HEK293 (cell line): ENCODE data around the gene HOXB4.

ENCODE experiments used
- CTCF ChIA-PET: fragments of 350-600 bp; formaldehyde crosslinking; extraction: SDS; loops from one replicate; lab custom pipeline; 2021; ENCODE audit warnings: antibody characterized with exemption; lab: Yijun Ruan, JAX
- POLR2A ChIA-PET: fragments of 300-600 bp; formaldehyde crosslinking; extraction: SDS; loops from one replicate; lab custom pipeline; 2020; ENCODE audit warnings: antibody characterized with exemption, inconsistent platforms; lab: Yijun Ruan, JAX
- H3K27ac ChIP-seq: fragments of 200-500 bp; sonication (Bioruptor generic); 2 replicates; pipeline ENCODE4 v1.5.1; 2014; ENCODE audit warnings: low read depth, low read length, control low read depth, inconsistent platforms; ENCODE audit errors: extremely low read depth
- H3K36me3 ChIP-seq, 2 experiments: fragments of 200-500 bp in 1 of 2; sonication (Bioruptor generic) in 1 of 2; 1 replicate in 1 of 2; 2 replicates in 1 of 2; pipeline ENCODE4 v1.5.1; 2014 to 2017; ENCODE audit warnings: inconsistent platforms in 2 of 2, low read length in 2 of 2; ENCODE audit not compliant: control insufficient read depth in 2 of 2, insufficient read depth in 1 of 2
- H3K4me1 ChIP-seq: fragments of 200-500 bp; sonication (Bioruptor generic); 2 replicates; pipeline ENCODE4 v1.5.1; 2014; ENCODE audit warnings: mild to moderate bottlenecking, low read length, inconsistent platforms; ENCODE audit not compliant: control insufficient read depth, insufficient read depth
- H3K4me3 ChIP-seq: 2 replicates; pipeline ENCODE4 v1.5.1; 2011; ENCODE audit warnings: low read depth, mild to moderate bottlenecking, control low read depth, low read length, moderate library complexity
- H3K9me3 ChIP-seq: fragments of 200-500 bp; sonication (Bioruptor generic); 2 replicates; pipeline ENCODE4 v1.5.1; 2014; ENCODE audit warnings: low read depth, low read length, inconsistent platforms; ENCODE audit not compliant: control insufficient read depth, insufficient read depth
- BCL11B ChIP-seq: fragments of 450-650 bp; formaldehyde crosslinking; IDR thresholded peaks from 2 replicates; pipeline ENCODE4 v1.5.1; 2016; ENCODE audit warnings: low read depth, missing biosample characterization, missing genetic modification characterization
- FEZF1 ChIP-seq: fragments of 450-650 bp; formaldehyde crosslinking; IDR thresholded peaks from 2 replicates; pipeline ENCODE4 v1.5.1; 2016; ENCODE audit warnings: missing biosample characterization, missing genetic modification characterization
- GLIS2 ChIP-seq: fragments of 450-650 bp; formaldehyde crosslinking; IDR thresholded peaks from 2 replicates; pipeline ENCODE4 v1.5.1; 2016; ENCODE audit warnings: missing biosample characterization, missing genetic modification characterization
- HOXA7 ChIP-seq: sonication (generic); formaldehyde crosslinking; IDR thresholded peaks from 2 replicates; pipeline ENCODE4 v1.8.1; 2022; ENCODE audit warnings: missing genetic modification reagents, borderline replicate concordance
- HOXD13 ChIP-seq: sonication (generic); formaldehyde crosslinking; IDR thresholded peaks from 2 replicates; pipeline ENCODE4 v1.8.0; 2022; ENCODE audit warnings: missing genetic modification reagents, borderline replicate concordance
- KLF1 ChIP-seq: fragments of 450-650 bp; formaldehyde crosslinking; IDR thresholded peaks from 2 replicates; pipeline ENCODE4 v1.5.1; 2016; ENCODE audit warnings: missing biosample characterization, missing genetic modification characterization
- KLF7 ChIP-seq: fragments of 450-650 bp; formaldehyde crosslinking; IDR thresholded peaks from 2 replicates; pipeline ENCODE4 v1.5.1; 2016; ENCODE audit warnings: missing biosample characterization, missing genetic modification characterization, borderline replicate concordance
- ZBTB10 ChIP-seq: fragments of 450-650 bp; formaldehyde crosslinking; IDR thresholded peaks from 2 replicates; pipeline ENCODE4 v1.5.1; 2016; ENCODE audit warnings: missing biosample characterization, missing genetic modification characterization
- ZFP41 ChIP-seq: fragments of 450-650 bp; formaldehyde crosslinking; IDR thresholded peaks from 2 replicates; pipeline ENCODE4 v1.5.1; 2016; ENCODE audit warnings: missing biosample characterization, missing genetic modification characterization, borderline replicate concordance
- ZNF121 ChIP-seq: fragments of 450-650 bp; formaldehyde crosslinking; IDR thresholded peaks from 2 replicates; pipeline ENCODE4 v1.5.1; 2016; ENCODE audit warnings: missing biosample characterization, missing genetic modification characterization
- ZNF19 ChIP-seq: fragments of 450-650 bp; formaldehyde crosslinking; IDR thresholded peaks from 2 replicates; pipeline ENCODE4; 2016; ENCODE audit warnings: missing biosample characterization, missing genetic modification characterization, low read depth
- ZNF221 ChIP-seq: fragments of 450-650 bp; formaldehyde crosslinking; IDR thresholded peaks from 2 replicates; pipeline ENCODE4 v1.5.1; 2017; ENCODE audit warnings: missing biosample characterization, missing genetic modification characterization, borderline replicate concordance
- ZNF302 ChIP-seq: fragments of 450-650 bp; formaldehyde crosslinking; IDR thresholded peaks from 2 replicates; pipeline ENCODE4 v1.5.1; 2016; ENCODE audit warnings: missing biosample characterization, missing genetic modification characterization, low read depth
- ZNF398 ChIP-seq: fragments of 450-650 bp; formaldehyde crosslinking; IDR thresholded peaks from 2 replicates; pipeline ENCODE4 v1.5.1; 2017; ENCODE audit warnings: missing biosample characterization, missing genetic modification characterization
- ZNF404 ChIP-seq: fragments of 450-650 bp; formaldehyde crosslinking; IDR thresholded peaks from 2 replicates; pipeline ENCODE4 v1.5.1; 2017; ENCODE audit warnings: missing biosample characterization, missing genetic modification characterization
- ZNF473 ChIP-seq: fragments of 450-650 bp; formaldehyde crosslinking; IDR thresholded peaks from 2 replicates; pipeline ENCODE4 v1.5.1; 2017; ENCODE audit warnings: missing biosample characterization, missing genetic modification characterization
- TF ChIP-seq, protein P1 (sequence below): fragments of 450-650 bp; IDR thresholded peaks from 2 replicates; pipeline ENCODE4 v1.5.1; 2018; ENCODE audit warnings: missing biosample characterization, missing genetic modification characterization
- TF ChIP-seq, protein P2 (sequence below): fragments of 450-650 bp; formaldehyde crosslinking; IDR thresholded peaks from 2 replicates; pipeline ENCODE4 v1.5.1; 2016; ENCODE audit warnings: missing biosample characterization, missing genetic modification characterization, low read depth
- TF ChIP-seq, protein P3 (sequence below): fragments of 450-650 bp; formaldehyde crosslinking; IDR thresholded peaks from 2 replicates; pipeline ENCODE4 v1.5.1; 2016; ENCODE audit warnings: missing biosample characterization, missing genetic modification characterization, borderline replicate concordance
- TF ChIP-seq, protein P4 (sequence below): fragments of 450-650 bp; formaldehyde crosslinking; IDR thresholded peaks from 2 replicates; pipeline ENCODE4 v1.5.1; 2016; ENCODE audit warnings: missing biosample characterization, missing genetic modification characterization

HOXB4 gene

DNA sequence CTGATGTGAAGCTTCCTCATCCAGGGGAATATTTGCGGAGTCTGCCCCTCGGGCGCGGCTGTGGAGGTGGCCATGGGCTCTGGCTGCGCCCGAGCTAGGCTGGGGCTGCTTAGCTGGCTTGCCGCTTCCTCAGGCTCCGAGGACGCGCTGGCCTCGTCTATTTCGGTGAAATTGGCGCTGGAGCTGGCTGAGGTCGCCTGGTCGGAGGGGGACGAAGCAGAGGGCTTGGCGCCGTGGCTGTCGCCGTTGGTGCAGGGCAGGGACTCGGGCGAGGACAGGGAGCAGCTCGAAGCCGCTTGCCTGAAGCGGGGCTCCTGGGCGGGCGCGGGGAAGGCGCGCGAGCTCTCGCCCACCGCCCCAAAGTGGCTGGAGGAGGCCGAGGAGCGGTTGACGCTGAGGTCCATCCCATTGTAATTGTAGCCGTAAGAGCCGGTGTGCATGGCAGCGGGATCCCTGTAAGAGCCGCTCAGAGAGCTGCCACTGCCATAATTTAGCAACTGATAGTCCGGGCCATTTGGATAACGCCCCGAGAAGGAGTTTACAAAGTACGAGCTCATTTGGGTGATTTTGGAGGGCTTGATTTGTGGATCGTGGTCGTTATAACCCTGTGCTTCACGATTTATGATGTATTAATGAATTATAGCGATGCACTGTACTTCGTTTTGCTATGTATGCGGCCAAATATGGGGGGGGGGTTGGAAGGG, 15.1 kb upstream of the HOXB4 start, which contains the start of gene HOXB5:
TSS of gene HOXB5 (minus strand) at position 654 of the 704 bp plus-strand sequence. CDS start at position 557, 97 bp downstream.
- CTCF ChIA-PET = interaction anchor here (0.6 to 6.0 kb wide), 34 partner anchors 10 to 395 kb away, joined by 3 to 52 read pairs (median 6); no protein-coding TSS in a partner anchor
- POLR2A ChIA-PET = interaction anchor here (1.2 to 1.6 kb wide), 3 partner anchors 17 to 46 kb away, joined by 3 to 4 read pairs (median 3); no protein-coding TSS in a partner anchor
- H3K27ac ChIP-seq = peak within 1 kb of the TSS; percentile 78
- no peaks in the 10 kb centered on the region for H3K9me3 ChIP-seq
- peaks cover 5 to 46% of the 10 kb centered on the region in 2 experiments; a peak in 2 of 3 replicates for H3K36me3 ChIP-seq
- peaks cover 28% of the 10 kb centered on the region for H3K4me1 ChIP-seq
- peak within 1 kb of the TSS; percentile 21 for H3K4me3 ChIP-seq
- no peak for TF ChIP-seq ZFP41 (tag by site-specific recombination)
- TF ChIP-seq ZNF19 = no peak
- no peak for TF ChIP-seq ZBTB10 (tag by site-specific recombination)
- TF ChIP-seq ZNF221 (tag by site-specific recombination) = no peak
- no peak for TF ChIP-seq KLF1 (tag by site-specific recombination)
- no peak for TF ChIP-seq ZNF121 (tag by site-specific recombination)
- no peak; the same call in 1 of the 2 replicates for TF ChIP-seq KLF7 (tag by site-specific recombination)
- TF ChIP-seq, protein P1, sequence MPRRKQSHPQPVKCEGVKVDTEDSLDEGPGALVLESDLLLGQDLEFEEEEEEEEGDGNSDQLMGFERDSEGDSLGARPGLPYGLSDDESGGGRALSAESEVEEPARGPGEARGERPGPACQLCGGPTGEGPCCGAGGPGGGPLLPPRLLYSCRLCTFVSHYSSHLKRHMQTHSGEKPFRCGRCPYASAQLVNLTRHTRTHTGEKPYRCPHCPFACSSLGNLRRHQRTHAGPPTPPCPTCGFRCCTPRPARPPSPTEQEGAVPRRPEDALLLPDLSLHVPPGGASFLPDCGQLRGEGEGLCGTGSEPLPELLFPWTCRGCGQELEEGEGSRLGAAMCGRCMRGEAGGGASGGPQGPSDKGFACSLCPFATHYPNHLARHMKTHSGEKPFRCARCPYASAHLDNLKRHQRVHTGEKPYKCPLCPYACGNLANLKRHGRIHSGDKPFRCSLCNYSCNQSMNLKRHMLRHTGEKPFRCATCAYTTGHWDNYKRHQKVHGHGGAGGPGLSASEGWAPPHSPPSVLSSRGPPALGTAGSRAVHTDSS = no peak
- no peak for TF ChIP-seq ZNF302 (tag by site-specific recombination)
- no peak for TF ChIP-seq GLIS2 (tag by site-specific recombination)
- TF ChIP-seq ZNF398 = no peak
- TF ChIP-seq FEZF1 (tag by site-specific recombination) = peak; percentile 64
- no peak for TF ChIP-seq ZNF473 (tag by site-specific recombination)
- no peak for TF ChIP-seq HOXA7 (CRISPR knock-in tag)
- TF ChIP-seq, protein P2, sequence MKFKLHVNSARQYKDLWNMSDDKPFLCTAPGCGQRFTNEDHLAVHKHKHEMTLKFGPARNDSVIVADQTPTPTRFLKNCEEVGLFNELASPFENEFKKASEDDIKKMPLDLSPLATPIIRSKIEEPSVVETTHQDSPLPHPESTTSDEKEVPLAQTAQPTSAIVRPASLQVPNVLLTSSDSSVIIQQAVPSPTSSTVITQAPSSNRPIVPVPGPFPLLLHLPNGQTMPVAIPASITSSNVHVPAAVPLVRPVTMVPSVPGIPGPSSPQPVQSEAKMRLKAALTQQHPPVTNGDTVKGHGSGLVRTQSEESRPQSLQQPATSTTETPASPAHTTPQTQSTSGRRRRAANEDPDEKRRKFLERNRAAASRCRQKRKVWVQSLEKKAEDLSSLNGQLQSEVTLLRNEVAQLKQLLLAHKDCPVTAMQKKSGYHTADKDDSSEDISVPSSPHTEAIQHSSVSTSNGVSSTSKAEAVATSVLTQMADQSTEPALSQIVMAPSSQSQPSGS (tag by site-specific recombination) = no peak
- TF ChIP-seq, protein P3, sequence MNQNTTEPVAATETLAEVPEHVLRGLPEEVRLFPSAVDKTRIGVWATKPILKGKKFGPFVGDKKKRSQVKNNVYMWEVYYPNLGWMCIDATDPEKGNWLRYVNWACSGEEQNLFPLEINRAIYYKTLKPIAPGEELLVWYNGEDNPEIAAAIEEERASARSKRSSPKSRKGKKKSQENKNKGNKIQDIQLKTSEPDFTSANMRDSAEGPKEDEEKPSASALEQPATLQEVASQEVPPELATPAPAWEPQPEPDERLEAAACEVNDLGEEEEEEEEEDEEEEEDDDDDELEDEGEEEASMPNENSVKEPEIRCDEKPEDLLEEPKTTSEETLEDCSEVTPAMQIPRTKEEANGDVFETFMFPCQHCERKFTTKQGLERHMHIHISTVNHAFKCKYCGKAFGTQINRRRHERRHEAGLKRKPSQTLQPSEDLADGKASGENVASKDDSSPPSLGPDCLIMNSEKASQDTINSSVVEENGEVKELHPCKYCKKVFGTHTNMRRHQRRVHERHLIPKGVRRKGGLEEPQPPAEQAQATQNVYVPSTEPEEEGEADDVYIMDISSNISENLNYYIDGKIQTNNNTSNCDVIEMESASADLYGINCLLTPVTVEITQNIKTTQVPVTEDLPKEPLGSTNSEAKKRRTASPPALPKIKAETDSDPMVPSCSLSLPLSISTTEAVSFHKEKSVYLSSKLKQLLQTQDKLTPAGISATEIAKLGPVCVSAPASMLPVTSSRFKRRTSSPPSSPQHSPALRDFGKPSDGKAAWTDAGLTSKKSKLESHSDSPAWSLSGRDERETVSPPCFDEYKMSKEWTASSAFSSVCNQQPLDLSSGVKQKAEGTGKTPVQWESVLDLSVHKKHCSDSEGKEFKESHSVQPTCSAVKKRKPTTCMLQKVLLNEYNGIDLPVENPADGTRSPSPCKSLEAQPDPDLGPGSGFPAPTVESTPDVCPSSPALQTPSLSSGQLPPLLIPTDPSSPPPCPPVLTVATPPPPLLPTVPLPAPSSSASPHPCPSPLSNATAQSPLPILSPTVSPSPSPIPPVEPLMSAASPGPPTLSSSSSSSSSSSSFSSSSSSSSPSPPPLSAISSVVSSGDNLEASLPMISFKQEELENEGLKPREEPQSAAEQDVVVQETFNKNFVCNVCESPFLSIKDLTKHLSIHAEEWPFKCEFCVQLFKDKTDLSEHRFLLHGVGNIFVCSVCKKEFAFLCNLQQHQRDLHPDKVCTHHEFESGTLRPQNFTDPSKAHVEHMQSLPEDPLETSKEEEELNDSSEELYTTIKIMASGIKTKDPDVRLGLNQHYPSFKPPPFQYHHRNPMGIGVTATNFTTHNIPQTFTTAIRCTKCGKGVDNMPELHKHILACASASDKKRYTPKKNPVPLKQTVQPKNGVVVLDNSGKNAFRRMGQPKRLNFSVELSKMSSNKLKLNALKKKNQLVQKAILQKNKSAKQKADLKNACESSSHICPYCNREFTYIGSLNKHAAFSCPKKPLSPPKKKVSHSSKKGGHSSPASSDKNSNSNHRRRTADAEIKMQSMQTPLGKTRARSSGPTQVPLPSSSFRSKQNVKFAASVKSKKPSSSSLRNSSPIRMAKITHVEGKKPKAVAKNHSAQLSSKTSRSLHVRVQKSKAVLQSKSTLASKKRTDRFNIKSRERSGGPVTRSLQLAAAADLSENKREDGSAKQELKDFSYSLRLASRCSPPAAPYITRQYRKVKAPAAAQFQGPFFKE = no peak
- TF ChIP-seq, protein P4, sequence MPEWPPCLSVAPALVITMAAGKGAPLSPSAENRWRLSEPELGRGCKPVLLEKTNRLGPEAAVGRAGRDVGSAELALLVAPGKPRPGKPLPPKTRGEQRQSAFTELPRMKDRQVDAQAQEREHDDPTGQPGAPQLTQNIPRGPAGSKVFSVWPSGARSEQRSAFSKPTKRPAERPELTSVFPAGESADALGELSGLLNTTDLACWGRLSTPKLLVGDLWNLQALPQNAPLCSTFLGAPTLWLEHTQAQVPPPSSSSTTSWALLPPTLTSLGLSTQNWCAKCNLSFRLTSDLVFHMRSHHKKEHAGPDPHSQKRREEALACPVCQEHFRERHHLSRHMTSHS (tag by site-specific recombination) = no peak
- no peak for TF ChIP-seq HOXD13 (CRISPR knock-in tag)
- TF ChIP-seq BCL11B (tag by site-specific recombination) = no peak
- no peak for TF ChIP-seq ZNF404 (tag by site-specific recombination)
